K562 (cell line): ENCODE data around the gene TLN1. TPM values are rescaled to one million over a fixed set of nuclear protein-coding genes. Genes with fewer than 3 reads are reported as not detected.
A peak's percentile ranks its signal among the peaks of the same experiment; 100 is the strongest.

Experiments
- ATAC-seq: fragments of 200-7000 bp; cut with Tn5 transposase; 3 replicates; pipeline ENCODE4 v1.9.1; 2020; ENCODE audit warnings: moderate library complexity
- BruUV-seq: library from RNA; stranded (reverse); fragments of 400-500 nt; replicated peaks from 2 replicates; lab custom pipeline; 2021; lab: Mats Ljungman, UMichigan
- CTCF ChIA-PET: fragments of 300-600 bp; formaldehyde crosslinking; extraction: SDS; loops from one replicate; lab custom pipeline; 2021; ENCODE audit warnings: low intra/inter-chr PET ratio; lab: Yijun Ruan, JAX
- POLR2A ChIA-PET: fragments of 300-600, 350-650 bp; sonication (Branson Sonifier 250); formaldehyde crosslinking; extraction: SDS; loops from one replicate; lab custom pipeline; 2021; ENCODE audit warnings: antibody characterized with exemption, inconsistent platforms; lab: Yijun Ruan, JAX
- DNase-seq, 4 experiments: peaks; one replicate each; pipeline versions ENCODE4 v3.0.0 to v3.0.0-alpha.2; 2011 to 2018; ENCODE audit warnings: low spot score in 3 of 4, mixed read lengths in 3 of 4; ENCODE audit errors: extremely low read depth in 1 of 4
- FAIRE-seq: peaks from 2 replicates; lab custom pipeline; 2011; peaks lifted over from hg19 to GRCh38; lab: Jason Lieb, UNC
- H2AFZ ChIP-seq: 2 replicates; pipeline ENCODE4 v1.6.0; 2011; ENCODE audit warnings: low read depth, low read length, control low read depth, inconsistent platforms
- H3K27ac ChIP-seq: fragments of 200-600 bp; 3 replicates; pipeline ENCODE4 v1.8.0; 2011; ENCODE audit warnings: low read depth, mild to moderate bottlenecking, control low read depth, inconsistent platforms, low read length, moderate library complexity, mixed read lengths; ENCODE audit errors: extremely low read depth
- H3K27me3 ChIP-seq, 2 experiments: fragments of 300-600 bp in 1 of 2; 2 replicates in 1 of 2; 3 replicates in 1 of 2; pipeline versions ENCODE4 v1.6.0 to v1.8.0; 2011; ENCODE audit warnings: inconsistent platforms in 2 of 2, low read length in 2 of 2, mild to moderate bottlenecking in 1 of 2, mixed read lengths in 1 of 2, moderate library complexity in 1 of 2; ENCODE audit not compliant: control insufficient read depth in 2 of 2, insufficient read depth in 2 of 2
- H3K36me3 ChIP-seq: fragments of 300-600 bp; 3 replicates; pipeline ENCODE4 v1.8.0; 2011; ENCODE audit warnings: mild to moderate bottlenecking, low read length, inconsistent platforms; ENCODE audit not compliant: control insufficient read depth, insufficient read depth
- H3K4me1 ChIP-seq, 2 experiments: fragments of 200-600 bp in 1 of 2; replicated peaks in 1 of 2; 2 replicates in 1 of 2; 3 replicates in 1 of 2; pipeline versions ENCODE4 v1.5.1 to v1.8.0; 2011; ENCODE audit warnings: inconsistent platforms in 2 of 2, low read length in 2 of 2, mild to moderate bottlenecking in 1 of 2, mixed read lengths in 1 of 2, moderate library complexity in 1 of 2; ENCODE audit not compliant: control insufficient read depth in 2 of 2, insufficient read depth in 2 of 2
- H3K4me2 ChIP-seq: 2 replicates; pipeline ENCODE4 v1.6.1; 2011; ENCODE audit warnings: low read length, control low read depth, inconsistent platforms, mixed read lengths; ENCODE audit not compliant: insufficient read depth
- H3K4me3 ChIP-seq: fragments of 200-600 bp; sonication (generic), shearing (Covaris generic); 2 replicates; pipeline ENCODE4 v1.5.1; 2016; ENCODE audit warnings: control low read depth, inconsistent platforms
- H3K79me2 ChIP-seq: fragments of 200-600 bp; 3 replicates; pipeline ENCODE4 v1.8.0; 2011; ENCODE audit warnings: low read length, inconsistent platforms; ENCODE audit not compliant: control insufficient read depth, insufficient read depth
- H3K9ac ChIP-seq, 2 experiments: 2 replicates each; pipeline versions ENCODE4 v1.6.0 to v1.6.1; 2011; ENCODE audit warnings: low read depth in 2 of 2, low read length in 2 of 2, control low read depth in 1 of 2, inconsistent platforms in 1 of 2, mild to moderate bottlenecking in 1 of 2, mixed read lengths in 1 of 2; ENCODE audit not compliant: insufficient read depth in 1 of 2
- H3K9me1 ChIP-seq: one replicate; pipeline ENCODE4 v1.6.0; 2011; ENCODE audit warnings: inconsistent platforms, mild to moderate bottlenecking, low read length, moderate library complexity; ENCODE audit not compliant: control insufficient read depth, insufficient read depth
- H3K9me3 ChIP-seq: replicated peaks from 2 replicates; pipeline ENCODE4 v1.5.1; 2011; ENCODE audit warnings: low read depth, low read length, inconsistent platforms; ENCODE audit not compliant: control insufficient read depth, insufficient read depth
- H4K20me1 ChIP-seq: replicated peaks from 2 replicates; pipeline ENCODE4 v1.6.1; 2011; ENCODE audit warnings: low read length, inconsistent platforms, mixed read lengths; ENCODE audit not compliant: control insufficient read depth, insufficient read depth
- AFF4 ChIP-seq: sonication (generic); formaldehyde crosslinking; IDR thresholded peaks from 2 replicates; pipeline ENCODE4 v1.8.0; 2023; ENCODE audit warnings: mild to moderate bottlenecking, missing genetic modification reagents
- CTCF ChIP-seq, 3 experiments: IDR thresholded peaks in 2 of 3; conservative IDR thresholded peaks in 1 of 3; 2 replicates each; pipeline ENCODE4 v1.5.1; 2011 to 2012; ENCODE audit warnings: low read length in 3 of 3, mild to moderate bottlenecking in 3 of 3, control low read depth in 2 of 3, improper control_type of control experiment in 1 of 3, inconsistent platforms in 1 of 3, low read depth in 1 of 3, mixed read lengths in 1 of 3, moderate library complexity in 1 of 3; ENCODE audit not compliant: insufficient read depth in 2 of 3
- HMBOX1 ChIP-seq: sonication (generic); IDR thresholded peaks from 2 replicates; pipeline ENCODE4 v1.6.1; 2016
- MXD1 ChIP-seq: fragments of 250-450 bp; sonication (Bioruptor Pico); IDR thresholded peaks from 2 replicates; pipeline ENCODE4 v1.8.0; 2021; ENCODE audit warnings: borderline replicate concordance, mild to moderate bottlenecking, moderate library complexity; ENCODE audit not compliant: poor library complexity, severe bottlenecking
- SNRNP70 ChIP-seq: fragments of 200-400 bp; formaldehyde crosslinking; optimal IDR thresholded peaks from 2 replicates; pipeline ENCODE3; 2017; ENCODE audit warnings: low read depth, low read length
- XRCC5 ChIP-seq: fragments of 200-400 bp; formaldehyde crosslinking; IDR thresholded peaks from 2 replicates; pipeline ENCODE4 v1.6.1; 2017; ENCODE audit warnings: low read depth, mild to moderate bottlenecking, low read length
- ZFP1 ChIP-seq: fragments of 450-650 bp; formaldehyde crosslinking; IDR thresholded peaks from 2 replicates; pipeline ENCODE4 v1.4.0; 2020; ENCODE audit warnings: mild to moderate bottlenecking, mixed read lengths
- ZFX ChIP-seq: sonication (generic); formaldehyde crosslinking; IDR thresholded peaks from 2 replicates; pipeline ENCODE4 v1.8.0; 2022; ENCODE audit warnings: mild to moderate bottlenecking, missing genetic modification reagents, moderate library complexity
- ZNF444 ChIP-seq: fragments of 250-450 bp; sonication (Bioruptor Pico); IDR thresholded peaks from 2 replicates; pipeline ENCODE4 v1.4.0; 2020; ENCODE audit warnings: mild to moderate bottlenecking, moderate library complexity
- WGBS: fragments of 100-300 bp; shearing (Covaris generic); methylation state at CpG from one replicate; pipeline ENCODE4 v1.1.6; 2016; ENCODE audit warnings: low coverage, mixed read lengths; ENCODE audit not compliant: insufficient coverage; ENCODE audit errors: missing lambda C conversion rate; 5-methylcytosine and 5-hydroxymethylcytosine counted together
- in situ Hi-C: fragments of 300-500 bp; cut with MboI; formaldehyde crosslinking; loops from 4 replicates; pipeline ENCODE4 v1.15.0; 2018; ENCODE audit warnings: inconsistent platforms, mixed read lengths
- intact Hi-C: fragments of 100-400 bp; cut with micrococcal nuclease; formaldehyde crosslinking; loops from 2 replicates; pipeline ENCODE4 v1.14.2; 2022
- polyA plus RNA-seq, 8 experiments: library from polyadenylated mRNA; depleted of rRNA in 4 of 8; stranded (reverse) in 5 of 8; unstranded in 3 of 8; fragments of >200 nt; fragmentation: Nextera tagmentation in 2 of 8; fragmentation: Illumina TruSeq in 1 of 8; extraction: Ambion mirVana in 2 of 8; extraction: Trizol in 1 of 8; gene quantifications; 2 replicates each; pipeline versions ENCODE4 v1.2.1 to v1.2.3, GENCODE V29; 2011 to 2014; ENCODE audit warnings: inconsistent platforms in 1 of 8, missing spikeins in 1 of 8
- total RNA-seq, 7 experiments: library from RNA; depleted of rRNA in 6 of 7; stranded (reverse); fragments of >200 nt in 6 of 7; fragmentation: Illumina TruSeq in 2 of 7; extraction: Trizol in 2 of 7; gene quantifications; 2 replicates each; pipeline versions ENCODE4 v1.2.1 to v1.2.3, GENCODE V29; 2011 to 2021; ENCODE audit warnings: low replicate concordance in 1 of 7

TLN1 gene
- total and polyA plus RNA-seq, 9 of the 15 experiments (the other 6 are each of a cell fraction or from before 2014, with no cell fraction given) = 3.6 to 240 (median 54.8) TPM

GRCh38 chr9:35732800-35733541 lies 976 bp upstream of the TLN1 start:
- peak overlapping the region; percentile 85 to 91 for H3K9ac ChIP-seq
- CTCF ChIA-PET = no interaction called here
- H4K20me1 ChIP-seq = peaks cover 11% of the 10 kb centered on the region; the same call in 1 of the 2 replicates
- H3K4me3 ChIP-seq = peak overlapping the region; percentile 85
- no peaks in the 10 kb centered on the region for H3K27me3 ChIP-seq
- 2% methylated on average over 14 of the region's 14 CpGs for WGBS
- BruUV-seq = TSS peak; percentile 71
- peak overlapping the region; percentile 97 for H3K27ac ChIP-seq
- H2AFZ ChIP-seq = peak overlapping the region; percentile 76
- H3K79me2 ChIP-seq = peaks cover 59% of the 10 kb centered on the region
- POLR2A ChIA-PET = interaction anchor here (0.6 to 2.8 kb wide), 15 partner anchors 9 to 631 kb away, joined by 3 to 13 read pairs (median 5); partner anchors contain the start of genes CCDC107, GBA2, RGP1 and RMRP
- H3K9me3 ChIP-seq = no peaks in the 10 kb centered on the region
- H3K4me1 ChIP-seq = peaks cover 23 to 29% of the 10 kb centered on the region in 2 experiments; a peak in 4 of 5 replicates
- DNase-seq (peak; percentile 24 to 66 (median 41)), ATAC-seq (no peak), FAIRE-seq (peak; percentile 81)
- H3K9me1 ChIP-seq = no peaks in the 10 kb centered on the region
- H3K36me3 ChIP-seq = peaks cover 48% of the 10 kb centered on the region
- intact Hi-C loops = loop anchor here (2.0 to 10.0 kb wide), 3 partner anchors 16 to 82 kb away; partner anchors contain the start of genes GBA2, HINT2, RGP1 and SPAG8
- peak overlapping the region; percentile 94 for H3K4me2 ChIP-seq
- in situ Hi-C loops = no loop called here
- TF ChIP-seq MXD1 (CRISPR knock-in tag) = no peak
- no peak for TF ChIP-seq ZNF444
- no peak for TF ChIP-seq ZFP1 (CRISPR knock-in tag)
- peak in 1 of 3 experiments; percentile 21; a peak in 1 of 6 replicates for TF ChIP-seq CTCF (IDR thresholded peaks at IDR 0.05 in 2 of 3, conservative IDR thresholded peaks at IDR 0.05 in 1 of 3; ENCODE audit: insufficient read depth in 2 of 3, low read depth in 1 of 3, low read length in 3 of 3)
- no peak for TF ChIP-seq HMBOX1
- no peak for TF ChIP-seq XRCC5
- TF ChIP-seq ZFX (CRISPR knock-in tag) = 0 out of 2 replicates have a peak, but pooled peaks have one; percentile 42
- TF ChIP-seq AFF4 (CRISPR knock-in tag) = no peak
- TF ChIP-seq SNRNP70 = no peak
